ENCODE data around the gene CACNA1S. TPM values are rescaled to one million over a fixed set of nuclear protein-coding genes. Genes with fewer than 3 reads are reported as not detected.

CACNA1S gene
- total RNA-seq, 1 experiment from 2014 or later = not detected

DNA sequence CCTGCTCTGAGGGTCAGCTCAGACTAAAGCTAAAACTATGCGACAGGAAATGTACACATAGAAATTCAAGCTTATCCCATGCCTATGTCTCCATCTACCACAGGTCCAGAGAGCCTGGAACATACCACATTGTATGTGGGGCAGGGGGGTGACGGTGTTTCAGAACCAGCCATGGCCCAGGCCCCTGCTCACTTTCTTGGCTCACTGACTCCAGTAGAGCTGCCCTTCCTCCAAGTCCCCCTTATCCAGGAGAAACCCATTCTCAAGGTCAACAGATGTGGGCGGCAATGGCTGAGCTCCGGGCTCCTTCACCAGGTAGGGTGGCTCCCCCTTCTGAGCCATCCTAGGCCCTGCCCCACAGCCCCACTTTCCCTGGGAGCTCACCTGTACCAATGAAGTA is 21.0 kb downstream of the CACNA1S start:
- no peak overlapping the region for H3K27ac ChIP-seq (ENCODE audit: low read length)
- H3K9me3 ChIP-seq (ENCODE audit: control insufficient read depth, insufficient read depth, low read depth, low read length) = no peaks in the 10 kb centered on the region
- no peaks in the 10 kb centered on the region for H3K36me3 ChIP-seq (ENCODE audit: control insufficient read depth, insufficient read depth, low read length)
- CTCF ChIA-PET = interaction anchor here (0.6 kb wide), 2 partner anchors 71 to 771 kb away, joined by 4 to 9 read pairs; no protein-coding TSS in a partner anchor
- no TSS peak for BruUV-seq (replicated peaks)
- H3K4me3 ChIP-seq (ENCODE audit: low read depth in 2 of 2, low read length in 2 of 2) = no peak overlapping the region
- no peaks in the 10 kb centered on the region; the same call in none of the 2 replicates for H3K27me3 ChIP-seq (ENCODE audit: control insufficient read depth, insufficient read depth, low read length)
- TF ChIP-seq, protein P1, sequence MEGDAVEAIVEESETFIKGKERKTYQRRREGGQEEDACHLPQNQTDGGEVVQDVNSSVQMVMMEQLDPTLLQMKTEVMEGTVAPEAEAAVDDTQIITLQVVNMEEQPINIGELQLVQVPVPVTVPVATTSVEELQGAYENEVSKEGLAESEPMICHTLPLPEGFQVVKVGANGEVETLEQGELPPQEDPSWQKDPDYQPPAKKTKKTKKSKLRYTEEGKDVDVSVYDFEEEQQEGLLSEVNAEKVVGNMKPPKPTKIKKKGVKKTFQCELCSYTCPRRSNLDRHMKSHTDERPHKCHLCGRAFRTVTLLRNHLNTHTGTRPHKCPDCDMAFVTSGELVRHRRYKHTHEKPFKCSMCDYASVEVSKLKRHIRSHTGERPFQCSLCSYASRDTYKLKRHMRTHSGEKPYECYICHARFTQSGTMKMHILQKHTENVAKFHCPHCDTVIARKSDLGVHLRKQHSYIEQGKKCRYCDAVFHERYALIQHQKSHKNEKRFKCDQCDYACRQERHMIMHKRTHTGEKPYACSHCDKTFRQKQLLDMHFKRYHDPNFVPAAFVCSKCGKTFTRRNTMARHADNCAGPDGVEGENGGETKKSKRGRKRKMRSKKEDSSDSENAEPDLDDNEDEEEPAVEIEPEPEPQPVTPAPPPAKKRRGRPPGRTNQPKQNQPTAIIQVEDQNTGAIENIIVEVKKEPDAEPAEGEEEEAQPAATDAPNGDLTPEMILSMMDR (IDR thresholded peaks at IDR 0.05) = no peak
- no peak for TF ChIP-seq SIN3A (IDR thresholded peaks at IDR 0.05; ENCODE audit: borderline replicate concordance, insufficient read depth, low read depth, low read length)
- TF ChIP-seq, protein P2, sequence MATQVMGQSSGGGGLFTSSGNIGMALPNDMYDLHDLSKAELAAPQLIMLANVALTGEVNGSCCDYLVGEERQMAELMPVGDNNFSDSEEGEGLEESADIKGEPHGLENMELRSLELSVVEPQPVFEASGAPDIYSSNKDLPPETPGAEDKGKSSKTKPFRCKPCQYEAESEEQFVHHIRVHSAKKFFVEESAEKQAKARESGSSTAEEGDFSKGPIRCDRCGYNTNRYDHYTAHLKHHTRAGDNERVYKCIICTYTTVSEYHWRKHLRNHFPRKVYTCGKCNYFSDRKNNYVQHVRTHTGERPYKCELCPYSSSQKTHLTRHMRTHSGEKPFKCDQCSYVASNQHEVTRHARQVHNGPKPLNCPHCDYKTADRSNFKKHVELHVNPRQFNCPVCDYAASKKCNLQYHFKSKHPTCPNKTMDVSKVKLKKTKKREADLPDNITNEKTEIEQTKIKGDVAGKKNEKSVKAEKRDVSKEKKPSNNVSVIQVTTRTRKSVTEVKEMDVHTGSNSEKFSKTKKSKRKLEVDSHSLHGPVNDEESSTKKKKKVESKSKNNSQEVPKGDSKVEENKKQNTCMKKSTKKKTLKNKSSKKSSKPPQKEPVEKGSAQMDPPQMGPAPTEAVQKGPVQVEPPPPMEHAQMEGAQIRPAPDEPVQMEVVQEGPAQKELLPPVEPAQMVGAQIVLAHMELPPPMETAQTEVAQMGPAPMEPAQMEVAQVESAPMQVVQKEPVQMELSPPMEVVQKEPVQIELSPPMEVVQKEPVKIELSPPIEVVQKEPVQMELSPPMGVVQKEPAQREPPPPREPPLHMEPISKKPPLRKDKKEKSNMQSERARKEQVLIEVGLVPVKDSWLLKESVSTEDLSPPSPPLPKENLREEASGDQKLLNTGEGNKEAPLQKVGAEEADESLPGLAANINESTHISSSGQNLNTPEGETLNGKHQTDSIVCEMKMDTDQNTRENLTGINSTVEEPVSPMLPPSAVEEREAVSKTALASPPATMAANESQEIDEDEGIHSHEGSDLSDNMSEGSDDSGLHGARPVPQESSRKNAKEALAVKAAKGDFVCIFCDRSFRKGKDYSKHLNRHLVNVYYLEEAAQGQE (IDR thresholded peaks at IDR 0.05; ENCODE audit: insufficient read depth in 1 of 2, low read depth in 2 of 2, low read length in 1 of 2) = no peak
- TF ChIP-seq TCF7L2 (IDR thresholded peaks at IDR 0.05; ENCODE audit: low read depth, low read length) = no peak
- no peak for TF ChIP-seq POLR2AphosphoS5 (IDR thresholded peaks at IDR 0.05; ENCODE audit: low read depth, low read length)
- POLR2A ChIA-PET = no interaction called here
- no peaks in the 10 kb centered on the region for H3K4me1 ChIP-seq (ENCODE audit: control insufficient read depth, insufficient read depth, low read length)
- in situ Hi-C loops (cut with HindIII; ENCODE audit: low pct_unique_long_range_greater_than_20kb, low sequenced_read_pairs) (no loop called here), intact Hi-C loops (cut with micrococcal nuclease; ENCODE audit: unreplicated experiment) (no loop called here)
- DNase-seq (ENCODE audit: low read depth, low spot score) = no peak
- ATAC-seq = no peak

DNA sequence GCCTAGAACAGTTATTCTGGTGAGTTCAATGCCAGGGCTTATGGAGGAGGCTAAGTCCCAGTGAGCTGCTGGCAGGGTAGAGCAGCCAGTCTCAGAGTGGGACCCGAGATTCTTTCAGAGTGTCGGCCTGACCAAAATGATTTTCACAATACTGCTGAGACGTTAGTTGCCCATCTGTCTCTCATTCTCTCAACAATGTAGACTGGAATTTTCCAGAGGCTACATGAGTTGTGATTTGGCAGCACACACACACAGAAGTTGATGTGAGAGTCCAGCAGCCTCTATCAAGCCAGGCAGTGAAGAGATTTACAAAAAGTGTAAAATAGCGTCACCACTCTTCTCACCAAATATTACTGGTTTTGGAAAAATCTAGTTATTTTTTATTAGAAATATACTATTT is 21.7 kb downstream of the CACNA1S start:
- DNase-seq (ENCODE audit: low read depth, low spot score) = no peak

More for the DNA sequence above, 21.7 kb downstream of the CACNA1S start:
- no peak for ATAC-seq
- POLR2A ChIA-PET = interaction anchor here (0.6 kb wide), 1 partner anchor 23 kb away, joined by 3 read pairs; no protein-coding TSS in a partner anchor
- no peak overlapping the region for H3K27ac ChIP-seq (ENCODE audit: low read length)
- intact Hi-C loops (cut with micrococcal nuclease; ENCODE audit: unreplicated experiment) (no loop called here), in situ Hi-C loops (cut with HindIII; ENCODE audit: low pct_unique_long_range_greater_than_20kb, low sequenced_read_pairs) (no loop called here)
- no peaks in the 10 kb centered on the region for H3K36me3 ChIP-seq (ENCODE audit: control insufficient read depth, insufficient read depth, low read length)
- no peak overlapping the region for H3K4me3 ChIP-seq (ENCODE audit: low read depth in 2 of 2, low read length in 2 of 2)
- TF ChIP-seq, protein P2 (IDR thresholded peaks at IDR 0.05; ENCODE audit: insufficient read depth in 1 of 2, low read depth in 2 of 2, low read length in 1 of 2) = no peak
- TF ChIP-seq TCF7L2 (IDR thresholded peaks at IDR 0.05; ENCODE audit: low read depth, low read length) (no peak), SIN3A (IDR thresholded peaks at IDR 0.05; ENCODE audit: borderline replicate concordance, insufficient read depth, low read depth, low read length) (no peak), POLR2AphosphoS5 (IDR thresholded peaks at IDR 0.05; ENCODE audit: low read depth, low read length) (no peak)
- TF ChIP-seq, protein P1 (IDR thresholded peaks at IDR 0.05) = no peak
- no TSS peak for BruUV-seq (replicated peaks)
- CTCF ChIA-PET = interaction anchor here (0.6 kb wide), 1 partner anchor 772 kb away, joined by 9 read pairs; no protein-coding TSS in a partner anchor
- H3K9me3 ChIP-seq (ENCODE audit: control insufficient read depth, insufficient read depth, low read depth, low read length) = no peaks in the 10 kb centered on the region
- H3K4me1 ChIP-seq (ENCODE audit: control insufficient read depth, insufficient read depth, low read length) = no peaks in the 10 kb centered on the region
- peaks cover 2% of the 10 kb centered on the region for H3K27me3 ChIP-seq (ENCODE audit: control insufficient read depth, insufficient read depth, low read length)

Data from Panc1 (cell line).